MCF 10A (cell line): ENCODE results near the gene ANO7. TPM values are rescaled to one million over a fixed set of nuclear protein-coding genes. Genes with fewer than 3 reads are reported as not detected.

Source experiments
- BruUV-seq: library from RNA; stranded (reverse); fragments of 400-500 nt; replicated peaks from 2 replicates; lab custom pipeline; 2021; lab: Mats Ljungman, UMichigan
- CTCF ChIA-PET: fragments of 300-600 bp; sonication (Branson Sonifier 250); formaldehyde crosslinking; extraction: SDS; loops from one replicate; lab custom pipeline; 2021; ENCODE audit warnings: antibody characterized with exemption, inconsistent platforms; lab: Yijun Ruan, JAX
- POLR2A ChIA-PET: fragments of 300-600, 350-650 bp; sonication (Branson Sonifier 250); formaldehyde crosslinking; extraction: SDS; loops from one replicate; lab custom pipeline; 2020; ENCODE audit warnings: antibody characterized with exemption, inconsistent platforms; lab: Yijun Ruan, JAX
- DNase-seq: peaks from one replicate; pipeline ENCODE4 v3.0.0-alpha.2; 2018; ENCODE audit not compliant: unreplicated experiment
- H3K27ac Mint-ChIP-seq: one replicate; pipeline ENCODE4 v1.8.0; 2022; ENCODE audit warnings: mild to moderate bottlenecking, low read depth, mixed read lengths; ENCODE audit not compliant: unreplicated experiment
- H3K27me3 Mint-ChIP-seq: one replicate; pipeline ENCODE4 v1.8.0; 2022; ENCODE audit warnings: mixed read lengths; ENCODE audit not compliant: insufficient read depth, unreplicated experiment
- H3K36me3 Mint-ChIP-seq: one replicate; pipeline ENCODE4 v1.8.0; 2022; ENCODE audit warnings: mild to moderate bottlenecking, moderate library complexity, mixed read lengths; ENCODE audit not compliant: insufficient read depth, unreplicated experiment
- H3K4me1 Mint-ChIP-seq: one replicate; pipeline ENCODE4 v1.8.0; 2022; ENCODE audit warnings: mixed read lengths; ENCODE audit not compliant: insufficient read depth, unreplicated experiment
- H3K4me3 Mint-ChIP-seq: one replicate; pipeline ENCODE4 v1.8.0; 2022; ENCODE audit warnings: mild to moderate bottlenecking, moderate library complexity, mixed read lengths; ENCODE audit not compliant: unreplicated experiment
- H3K9me3 Mint-ChIP-seq: one replicate; pipeline ENCODE4 v1.8.0; 2022; ENCODE audit warnings: mixed read lengths; ENCODE audit not compliant: unreplicated experiment
- CTCF ChIP-seq: fragments of 200-600 bp; IDR thresholded peaks from one replicate; pipeline ENCODE4 v1.8.0; 2022; ENCODE audit warnings: antibody characterized with exemption, mild to moderate bottlenecking; ENCODE audit not compliant: unreplicated experiment
- intact Hi-C: fragments of 100-400 bp; cut with micrococcal nuclease; formaldehyde crosslinking; loops from 2 replicates; pipeline ENCODE4 v1.14.1; 2022
- total RNA-seq: library from RNA; stranded (reverse); gene quantifications from 2 replicates; pipeline ENCODE4 v1.2.3, GENCODE V29; 2022

The ANO7 gene
- total RNA-seq, 1 experiment from 2014 or later: 0.14 TPM

- peaks cover 11% of the 10 kb centered on the region for H3K4me1 Mint-ChIP-seq
- BruUV-seq: no TSS peak
- no peaks in the 10 kb centered on the region for H3K9me3 Mint-ChIP-seq
- no peak for TF ChIP-seq CTCF
- ChIA-PET CTCF (interaction anchor here (0.9 kb wide), 1 partner anchor 43 kb away, joined by 3 read pairs; no protein-coding TSS in a partner anchor), POLR2A (interaction anchor here (0.8 kb wide), 1 partner anchor 52 kb away, joined by 3 read pairs; no protein-coding TSS in a partner anchor)
- no peaks in the 10 kb centered on the region for H3K27me3 Mint-ChIP-seq
- H3K36me3 Mint-ChIP-seq: peaks cover 60% of the 10 kb centered on the region
- H3K27ac Mint-ChIP-seq: no peak overlapping the region
- no peak for DNase-seq
- intact Hi-C loops: no loop called here
- no peak overlapping the region for H3K4me3 Mint-ChIP-seq
Observed at GRCh38 chr2:241225545-241225944, 37.1 kb downstream of the ANO7 start.

- ChIA-PET POLR2A (interaction anchor here (0.8 kb wide), 1 partner anchor 52 kb away, joined by 3 read pairs; no protein-coding TSS in a partner anchor), CTCF (interaction anchor here (0.9 kb wide), 1 partner anchor 44 kb away, joined by 3 read pairs; no protein-coding TSS in a partner anchor)
- H3K36me3 Mint-ChIP-seq: peaks cover 64% of the 10 kb centered on the region
- H3K4me1 Mint-ChIP-seq: peaks cover 11% of the 10 kb centered on the region
- DNase-seq: no peak
- H3K4me3 Mint-ChIP-seq: no peak overlapping the region
- no TSS peak for BruUV-seq
- H3K27ac Mint-ChIP-seq: no peak overlapping the region
- intact Hi-C loops: no loop called here
- no peaks in the 10 kb centered on the region for H3K9me3 Mint-ChIP-seq
- TF ChIP-seq CTCF: no peak
- no peaks in the 10 kb centered on the region for H3K27me3 Mint-ChIP-seq
Observed at GRCh38 chr2:241225983-241226382, 37.5 kb downstream of the ANO7 start.

GRCh38 chr2:241226723-241227572, 38.5 kb downstream of the ANO7 start:
- CTCF ChIA-PET: no interaction called here
- no peaks in the 10 kb centered on the region for H3K27me3 Mint-ChIP-seq
- peak overlapping the region; percentile 16 for H3K27ac Mint-ChIP-seq

More at GRCh38 chr2:241226723-241227572, 38.5 kb downstream of the ANO7 start:
- POLR2A ChIA-PET: interaction anchor here (0.7 kb wide), 1 partner anchor 314 kb away, joined by 4 read pairs; no protein-coding TSS in a partner anchor
- no TSS peak for BruUV-seq
- peaks cover 11% of the 10 kb centered on the region for H3K4me1 Mint-ChIP-seq
- no peak for TF ChIP-seq CTCF
- intact Hi-C loops: no loop called here
- H3K9me3 Mint-ChIP-seq: no peaks in the 10 kb centered on the region
- peaks cover 74% of the 10 kb centered on the region for H3K36me3 Mint-ChIP-seq
- DNase-seq: no peak
- no peak overlapping the region for H3K4me3 Mint-ChIP-seq
